Measurements from ENCODE around the gene FBXO21.
A peak's percentile ranks its signal among the peaks of the same experiment; 100 is the strongest.
"Not testable (repeated sequence)": the region's sequence is repeated elsewhere in the genome, so short reads cannot be mapped to it uniquely, and the experiment has no call there.

The FBXO21 gene

GRCh38 chr12:117101953-117102799 lies 88.1 kb downstream of the FBXO21 start:
- no peak for DNase-seq (ENCODE audit: low read depth in 2 of 2)

GRCh38 chr12:117100851-117101673 lies 89.2 kb downstream of the FBXO21 start:
- no peak for DNase-seq (ENCODE audit: low read depth in 2 of 2)

GRCh38 chr12:117100251-117100650 lies 90.0 kb downstream of the FBXO21 start:
- DNase-seq (ENCODE audit: low read depth in 2 of 2), result no peak

GRCh38 chr12:117098361-117099217 lies 91.7 kb downstream of the FBXO21 start:
- DNase-seq (ENCODE audit: low read depth in 2 of 2), result peak in 1 of 2 donors; percentile 30

GRCh38 chr12:117098024-117098360 lies 92.3 kb downstream of the FBXO21 start:
- DNase-seq (ENCODE audit: low read depth in 2 of 2), result no peak

- DNase-seq (ENCODE audit: low read depth in 2 of 2), result no peak
These were observed 93.1 kb downstream of the FBXO21 start for GRCh38 chr12:117097159-117097558.

GRCh38 chr12:117096501-117097042 lies 93.7 kb downstream of the FBXO21 start:
- no peak for DNase-seq (ENCODE audit: low read depth in 2 of 2)

- not testable (repeated sequence) for DNase-seq (ENCODE audit: low read depth in 2 of 2)
These were observed 95.1 kb downstream of the FBXO21 start for GRCh38 chr12:117095191-117095590.

GRCh38 chr12:117093918-117094630 lies 96.2 kb downstream of the FBXO21 start:
- no peak for DNase-seq (ENCODE audit: low read depth in 2 of 2)

GRCh38 chr12:117093431-117093830 lies 96.8 kb downstream of the FBXO21 start:
- DNase-seq (ENCODE audit: low read depth in 2 of 2), result no peak

- DNase-seq (ENCODE audit: low read depth in 2 of 2), result no peak
These were observed 97.4 kb downstream of the FBXO21 start for GRCh38 chr12:117092886-117093285.

- no peak for DNase-seq (ENCODE audit: low read depth in 2 of 2)
These were observed 97.8 kb downstream of the FBXO21 start for GRCh38 chr12:117092511-117092780.
